GM18858 (cell line): Measurements from ENCODE around the gene NCKAP1.
"Not testable (repeated sequence)": the region's sequence is repeated elsewhere in the genome, so short reads cannot be mapped to it uniquely, and the experiment has no call there.

Experiments
- ATAC-seq: cut with Tn5 transposase; IDR thresholded peaks from one replicate; pipeline ENCODE4 v1.9.1; 2021; ENCODE audit not compliant: unreplicated experiment

NCKAP1 gene

GRCh38 chr2:182911813-182912517 is 126.3 kb downstream of the NCKAP1 start:
- ATAC-seq = no peak

GRCh38 chr2:182910965-182911364 is 127.3 kb downstream of the NCKAP1 start:
- ATAC-seq = no peak

- no peak for ATAC-seq
These were observed 131.0 kb downstream of the NCKAP1 start for GRCh38 chr2:182907081-182907830.

GRCh38 chr2:182906454-182906853 is 131.8 kb downstream of the NCKAP1 start:
- no peak for ATAC-seq

- ATAC-seq = no peak
These were observed 133.4 kb downstream of the NCKAP1 start for GRCh38 chr2:182904844-182905243.

- ATAC-seq = no peak
These were observed 134.7 kb downstream of the NCKAP1 start for GRCh38 chr2:182903566-182903965.

- ATAC-seq = no peak
These were observed 136.5 kb downstream of the NCKAP1 start for GRCh38 chr2:182901748-182902147.

GRCh38 chr2:182898718-182899117 is 139.5 kb downstream of the NCKAP1 start:
- ATAC-seq = no peak

- no peak for ATAC-seq
These were observed 141.1 kb downstream of the NCKAP1 start for GRCh38 chr2:182897137-182897536.

GRCh38 chr2:182895798-182896197 is 142.5 kb downstream of the NCKAP1 start:
- ATAC-seq = no peak

- no peak for ATAC-seq
These were observed 143.1 kb downstream of the NCKAP1 start for GRCh38 chr2:182895169-182895568.

- ATAC-seq = no peak
These were observed 144.1 kb downstream of the NCKAP1 start for GRCh38 chr2:182894174-182894573.

- ATAC-seq = no peak
These were observed 144.6 kb downstream of the NCKAP1 start for GRCh38 chr2:182893666-182894065.

GRCh38 chr2:182893035-182893434 is 145.2 kb downstream of the NCKAP1 start:
- ATAC-seq = not testable (repeated sequence)

GRCh38 chr2:182891611-182892010 is 146.6 kb downstream of the NCKAP1 start:
- ATAC-seq = no peak

- ATAC-seq = no peak
These were observed 147.4 kb downstream of the NCKAP1 start for GRCh38 chr2:182890773-182891378.

GRCh38 chr2:182890305-182890704 is 148.0 kb downstream of the NCKAP1 start:
- ATAC-seq = no peak

- ATAC-seq = no peak
These were observed 150.4 kb downstream of the NCKAP1 start for GRCh38 chr2:182887753-182888415.

- ATAC-seq = no peak
These were observed 151.2 kb downstream of the NCKAP1 start for GRCh38 chr2:182887093-182887492.

- no peak for ATAC-seq
These were observed 152.5 kb downstream of the NCKAP1 start for GRCh38 chr2:182885771-182886170.

- ATAC-seq = no peak
These were observed 154.8 kb downstream of the NCKAP1 start for GRCh38 chr2:182883451-182883850.
